Measurements from ENCODE around the gene ADRA1B. TPM values are rescaled to one million over a fixed set of nuclear protein-coding genes. Genes with fewer than 3 reads are reported as not detected.

The ADRA1B gene
- total RNA-seq, 2 donors from 2014 or later = 0.14 to 0.74 TPM

GRCh38 chr5:159891371-159891770 lies 24.9 kb upstream of the ADRA1B start:
- intact Hi-C loops (cut with DNase I) = no loop called here
- no peak overlapping the region for H3K27ac ChIP-seq
- H3K4me1 ChIP-seq (replicated peaks) = no peaks in the 10 kb centered on the region
- WGBS = 79% methylated on average over 5 of the region's 5 CpGs
- no peaks in the 10 kb centered on the region for H3K27me3 ChIP-seq (replicated peaks; ENCODE audit: insufficient read depth)
- no peaks in the 10 kb centered on the region for H3K9me3 ChIP-seq
- TF ChIP-seq POLR2A (IDR thresholded peaks at IDR 0.05) = no peak
- no peak for TF ChIP-seq POLR2AphosphoS5 (IDR thresholded peaks at IDR 0.05)
- TF ChIP-seq CTCF (IDR thresholded peaks at IDR 0.05) = no peak
- DNase-seq (ENCODE audit: low spot score) = no peak
- H3K36me3 ChIP-seq = no peaks in the 10 kb centered on the region
- H3K4me3 ChIP-seq = no peak overlapping the region

- DNase-seq (ENCODE audit: low spot score) = no peak
- Histone ChIP-seq H3K27me3 (replicated peaks; ENCODE audit: insufficient read depth) (no peaks in the 10 kb centered on the region), H3K4me3 (no peak overlapping the region), H3K27ac (no peak overlapping the region), H3K9me3 (no peaks in the 10 kb centered on the region), H3K36me3 (no peaks in the 10 kb centered on the region), H3K4me1 (replicated peaks) (no peaks in the 10 kb centered on the region)
- 88% methylated on average over 3 of the region's 3 CpGs for WGBS
- TF ChIP-seq POLR2AphosphoS5 (IDR thresholded peaks at IDR 0.05) (no peak), CTCF (IDR thresholded peaks at IDR 0.05) (no peak), POLR2A (IDR thresholded peaks at IDR 0.05) (no peak)
- intact Hi-C loops (cut with DNase I) = no loop called here
These were observed 23.1 kb upstream of the ADRA1B start for GRCh38 chr5:159893040-159893695.

GRCh38 chr5:159894149-159894720 lies 22.0 kb upstream of the ADRA1B start:
- intact Hi-C loops (cut with DNase I) = no loop called here
- no peaks in the 10 kb centered on the region for H3K9me3 ChIP-seq
- H3K27ac ChIP-seq = no peak overlapping the region
- H3K27me3 ChIP-seq (replicated peaks; ENCODE audit: insufficient read depth) = no peaks in the 10 kb centered on the region
- H3K36me3 ChIP-seq = no peaks in the 10 kb centered on the region
- H3K4me1 ChIP-seq (replicated peaks) = no peaks in the 10 kb centered on the region
- WGBS = 77% methylated on average over 7 of the region's 7 CpGs
- DNase-seq (ENCODE audit: low spot score) = no peak
- no peak overlapping the region for H3K4me3 ChIP-seq
- TF ChIP-seq CTCF (IDR thresholded peaks at IDR 0.05) (no peak), POLR2AphosphoS5 (IDR thresholded peaks at IDR 0.05) (no peak), POLR2A (IDR thresholded peaks at IDR 0.05) (no peak)

- intact Hi-C loops (cut with DNase I) = no loop called here
- H3K4me1 ChIP-seq (replicated peaks) = no peaks in the 10 kb centered on the region
These were observed 18.4 kb upstream of the ADRA1B start for GRCh38 chr5:159897786-159898393.

More at GRCh38 chr5:159897786-159898393, 18.4 kb upstream of the ADRA1B start:
- Histone ChIP-seq H3K4me3 (no peak overlapping the region), H3K27ac (no peak overlapping the region), H3K36me3 (no peaks in the 10 kb centered on the region), H3K9me3 (no peaks in the 10 kb centered on the region), H3K27me3 (replicated peaks; ENCODE audit: insufficient read depth) (no peaks in the 10 kb centered on the region)
- 53% methylated on average over 6 of the region's 6 CpGs for WGBS
- DNase-seq (ENCODE audit: low spot score) = no peak
- TF ChIP-seq POLR2A (IDR thresholded peaks at IDR 0.05) = no peak
- TF ChIP-seq CTCF (IDR thresholded peaks at IDR 0.05) = no peak
- TF ChIP-seq POLR2AphosphoS5 (IDR thresholded peaks at IDR 0.05) = no peak
